Ramos (cell line): Measurements from ENCODE around the gene UBE2J1.
"Not testable (repeated sequence)": the region's sequence is repeated elsewhere in the genome, so short reads cannot be mapped to it uniquely, and the experiment has no call there.

Source experiments
- in situ Hi-C: fragments of 300-500 bp; cut with MboI; formaldehyde crosslinking; loops from one replicate; pipeline ENCODE4 v1.14.3; 2022; ENCODE audit warnings: low sequenced_read_pairs; ENCODE audit not compliant: unreplicated experiment

Gene UBE2J1

DNA sequence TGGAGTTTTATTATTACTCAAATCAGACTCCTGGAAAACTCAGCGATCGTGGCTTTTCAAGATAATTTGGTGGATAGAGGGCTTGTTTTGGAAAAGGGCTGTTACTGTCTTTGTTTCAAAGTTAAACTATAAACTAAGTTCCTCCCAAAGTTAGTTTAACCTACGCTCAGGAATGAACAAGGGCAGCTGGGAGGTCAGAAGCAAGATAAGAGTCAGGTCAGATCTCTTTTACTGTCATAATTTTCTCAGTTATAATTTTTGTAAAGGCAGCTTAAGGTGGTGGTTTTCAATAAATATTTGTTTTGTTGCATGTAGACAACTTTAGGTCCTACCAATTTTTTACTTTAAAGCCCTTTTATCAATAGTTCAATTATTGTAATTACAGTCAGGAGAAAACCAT, 28.2 kb downstream of the UBE2J1 start:
- in situ Hi-C loops, result no loop called here

DNA sequence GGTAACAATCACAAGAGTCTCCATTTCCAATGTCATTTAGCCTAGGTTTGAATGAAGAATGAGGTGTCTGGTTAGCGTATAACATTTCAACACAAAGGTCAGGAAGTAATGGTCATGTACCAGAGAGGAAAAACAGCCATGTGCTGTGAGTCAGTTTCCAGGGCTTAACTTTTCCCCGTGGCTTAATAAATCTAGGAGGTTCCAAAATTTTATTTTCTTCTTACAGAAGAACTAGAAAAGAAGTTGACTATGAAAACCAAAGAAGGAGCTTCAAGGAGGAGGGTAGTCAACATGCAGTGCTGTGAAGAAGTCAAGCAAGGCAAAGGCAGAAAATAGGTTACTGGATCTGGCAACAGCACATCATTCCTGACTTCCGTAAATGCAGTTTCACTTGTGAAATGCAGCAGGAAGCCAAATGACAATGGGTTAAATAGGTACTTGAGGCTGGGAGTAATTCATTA, 29.0 kb downstream of the UBE2J1 start:
- in situ Hi-C loops, result no loop called here

DNA sequence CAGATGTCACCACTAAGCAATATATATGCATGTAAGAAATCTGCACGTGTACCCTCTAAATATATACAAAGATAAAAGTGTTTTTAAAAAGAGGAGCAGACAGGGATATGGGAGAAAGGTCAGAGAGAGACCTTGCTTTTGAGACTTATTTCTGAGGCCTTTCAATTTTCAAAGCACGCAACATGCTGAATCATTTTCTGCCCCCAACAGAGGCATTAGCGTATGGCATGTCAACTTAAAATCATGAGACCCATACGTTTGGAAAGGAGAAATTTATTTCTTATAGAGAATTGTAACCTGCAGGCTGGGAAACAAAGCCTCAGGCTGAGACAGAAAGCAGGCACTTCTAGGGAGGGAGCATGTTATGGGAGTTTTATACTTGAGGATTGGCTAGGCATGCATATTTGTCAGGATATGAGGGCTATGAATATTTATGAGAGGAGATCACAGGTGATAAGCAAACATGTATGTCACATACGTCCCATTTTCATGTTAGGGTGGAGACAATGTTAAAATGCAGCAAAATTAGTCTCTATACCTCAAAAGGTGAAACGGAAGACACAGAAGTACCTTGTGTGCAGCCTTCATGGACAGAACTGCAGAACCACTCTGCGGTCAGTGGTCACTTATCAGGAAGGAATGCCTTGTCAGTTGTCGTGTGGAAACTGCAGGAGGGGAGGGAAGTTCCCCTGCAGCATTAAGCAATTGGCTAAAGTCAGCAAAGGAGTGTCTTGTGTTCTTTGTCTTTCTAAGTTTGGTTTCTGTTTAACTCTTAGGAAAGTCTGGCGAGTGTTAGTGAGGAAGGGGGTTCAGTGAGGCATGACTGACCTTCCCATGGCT, 31.2 kb downstream of the UBE2J1 start:
- in situ Hi-C loops, result no loop called here

GRCh38 chr6:89320012-89320559, 32.4 kb downstream of the UBE2J1 start:
- in situ Hi-C loops, result no loop called here

DNA sequence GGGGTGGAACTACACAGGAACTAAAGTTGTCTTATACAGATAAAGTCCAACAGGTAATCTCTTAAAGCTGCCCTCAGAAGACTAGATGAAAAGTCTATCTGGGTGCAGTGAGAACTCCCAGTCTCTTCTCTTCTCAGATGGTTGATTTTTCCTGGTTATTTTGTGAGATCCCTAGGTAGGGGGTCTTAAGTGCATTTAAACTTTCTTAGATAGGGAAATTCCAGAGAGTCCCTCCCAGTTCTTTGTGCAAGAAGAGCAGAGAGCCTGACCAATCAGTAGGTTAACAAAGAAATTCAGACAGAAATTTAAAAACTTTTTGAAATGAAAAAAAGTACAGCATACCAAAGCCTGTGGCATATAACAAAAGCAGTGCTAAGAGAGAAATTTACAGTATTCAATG, 35.5 kb downstream of the UBE2J1 start:
- in situ Hi-C loops, result no loop called here

DNA sequence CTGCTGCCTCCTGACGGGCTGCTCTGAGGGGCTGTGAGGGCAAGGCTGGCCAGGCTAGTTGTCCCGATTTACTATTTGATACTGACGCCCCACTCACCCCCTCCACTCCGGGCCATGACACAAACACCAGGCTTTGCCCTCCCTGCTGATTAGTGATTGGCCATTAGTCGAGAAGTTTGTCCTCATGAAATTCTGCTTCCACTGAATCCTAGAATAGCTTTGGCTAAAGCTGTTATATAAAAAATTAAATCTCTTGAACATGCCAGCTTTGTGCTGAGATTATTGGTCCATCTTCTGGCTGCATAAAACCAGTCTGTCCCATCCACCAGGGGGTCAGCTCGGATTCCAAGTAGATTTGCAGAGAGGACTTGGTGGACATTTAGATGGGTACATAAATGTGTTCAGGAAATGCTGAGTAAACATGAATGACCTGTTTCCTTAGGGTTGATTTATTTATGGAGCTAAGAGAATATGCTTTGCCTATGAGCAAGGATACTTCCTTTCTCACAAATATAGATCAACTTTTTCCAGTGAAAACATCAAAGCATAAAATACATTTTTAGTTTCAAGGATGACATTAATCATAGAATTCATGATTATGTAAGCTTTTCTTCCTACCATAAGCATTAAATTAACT, 37.2 kb downstream of the UBE2J1 start, which contains the start of gene GABRR2:
TSS of gene GABRR2 (minus strand) at position 51 of the 637 bp plus-strand sequence. CDS start 134 bp downstream, outside the sequence.
- in situ Hi-C loops, result no loop called here

DNA sequence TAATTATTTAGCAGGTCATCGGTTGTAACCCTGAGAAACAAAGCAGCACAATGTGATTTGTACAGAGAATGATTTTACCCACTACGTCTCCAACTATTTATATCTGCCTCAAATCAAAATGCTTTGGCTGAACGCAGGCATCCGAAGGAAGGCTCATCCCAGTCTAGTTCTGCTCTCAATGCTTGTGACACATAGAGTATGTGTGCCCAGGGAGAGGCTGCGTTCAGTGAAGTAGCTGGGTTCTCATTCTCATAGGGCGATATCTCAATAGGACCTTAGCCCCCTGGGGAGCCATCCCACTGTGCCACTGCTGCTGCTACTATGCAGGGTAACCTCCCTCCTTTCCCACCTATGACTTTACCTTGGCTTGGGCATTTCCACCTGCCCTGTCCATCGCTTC, 37.8 kb downstream of the UBE2J1 start:
- in situ Hi-C loops, result no loop called here

DNA sequence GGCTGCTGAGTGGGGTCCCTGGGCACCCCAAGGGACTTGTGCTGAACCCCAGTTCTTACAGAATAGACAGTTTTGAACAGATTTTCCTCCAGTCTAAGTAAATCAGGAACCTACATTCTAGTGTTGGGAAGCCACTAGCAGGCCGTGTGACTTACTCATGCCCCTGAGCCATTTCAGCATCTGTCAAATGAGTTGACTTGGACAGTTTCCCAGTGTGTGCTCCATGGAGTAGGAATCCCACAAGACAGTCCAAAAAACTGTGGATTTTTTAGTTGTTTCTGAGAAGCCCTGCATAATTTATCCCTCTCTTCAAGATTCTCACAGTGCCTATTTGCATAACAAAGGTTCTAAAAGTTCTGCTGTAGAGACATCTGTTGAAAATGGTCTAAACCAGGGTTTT, 39.5 kb downstream of the UBE2J1 start:
- in situ Hi-C loops, result no loop called here

- in situ Hi-C loops, result no loop called here
Observed at GRCh38 chr6:89311853-89312531, 40.5 kb downstream of the UBE2J1 start.

- in situ Hi-C loops, result no loop called here
Observed at GRCh38 chr6:89311530-89311852, 41.0 kb downstream of the UBE2J1 start.

GRCh38 chr6:89310929-89311328, 41.6 kb downstream of the UBE2J1 start:
- in situ Hi-C loops, result no loop called here

DNA sequence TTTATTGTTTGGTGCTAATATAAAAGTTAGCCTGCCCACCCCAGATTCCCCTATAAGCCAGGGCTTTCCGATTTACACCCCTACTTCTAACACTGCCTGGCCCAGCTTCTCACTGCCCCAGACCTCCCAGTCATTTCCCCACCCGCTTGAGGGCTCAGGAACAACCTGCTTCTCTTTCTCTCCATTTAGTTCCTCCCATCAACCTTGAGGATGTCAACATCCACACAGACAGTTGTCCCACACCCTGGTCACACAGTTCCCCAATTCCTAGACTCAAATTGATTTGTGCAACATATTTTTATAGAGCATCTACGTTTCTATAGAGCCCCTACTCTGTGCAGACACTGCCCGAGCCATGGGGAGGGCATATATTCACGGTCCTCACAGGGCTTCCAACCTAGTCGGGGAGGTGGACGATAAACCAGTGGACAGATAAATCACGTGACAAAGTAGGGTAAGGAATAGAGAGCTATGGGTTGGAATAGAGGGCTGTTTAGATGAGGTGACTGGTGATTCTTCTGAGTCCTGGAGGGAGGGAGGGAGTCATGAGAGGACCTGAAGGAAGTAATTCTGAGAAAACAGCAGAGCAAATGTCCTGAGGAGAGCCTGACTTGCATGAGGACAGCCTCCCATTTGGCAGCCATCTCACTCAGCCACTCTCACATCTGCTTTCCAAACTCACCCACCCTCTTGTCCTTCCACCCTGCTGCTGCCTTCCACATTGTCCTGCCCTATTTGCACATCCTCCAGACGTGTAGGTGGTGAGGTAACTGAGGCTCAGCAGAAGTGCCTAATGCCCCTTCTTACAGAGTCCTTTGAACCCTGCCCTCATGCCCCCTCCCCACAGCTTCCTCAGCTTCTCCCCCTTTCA, 43.8 kb downstream of the UBE2J1 start:
- in situ Hi-C loops, result no loop called here

DNA sequence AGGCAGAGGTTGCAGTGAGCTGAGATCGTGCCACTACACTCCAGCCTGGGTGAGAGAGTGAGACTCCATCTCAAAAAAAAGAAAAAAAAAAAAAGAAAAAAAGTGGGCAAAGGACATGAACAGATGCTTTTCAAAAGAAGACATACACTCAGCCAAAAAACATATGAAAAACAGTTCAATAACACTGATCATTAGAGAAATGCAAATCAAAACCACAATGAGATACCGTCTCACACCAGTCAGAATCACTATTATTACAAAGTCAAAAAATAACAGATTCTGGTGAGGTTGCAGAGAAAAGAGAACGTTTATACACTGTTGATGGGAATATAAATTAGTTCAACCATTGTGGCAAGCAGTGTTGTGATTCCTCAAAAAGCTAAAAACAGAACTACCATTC, 48.0 kb downstream of the UBE2J1 start:
- in situ Hi-C loops, result not testable (repeated sequence)

GRCh38 chr6:89302936-89303335, 49.6 kb downstream of the UBE2J1 start:
- in situ Hi-C loops, result no loop called here

- in situ Hi-C loops, result no loop called here
Observed at GRCh38 chr6:89302195-89302770, 50.2 kb downstream of the UBE2J1 start.

DNA sequence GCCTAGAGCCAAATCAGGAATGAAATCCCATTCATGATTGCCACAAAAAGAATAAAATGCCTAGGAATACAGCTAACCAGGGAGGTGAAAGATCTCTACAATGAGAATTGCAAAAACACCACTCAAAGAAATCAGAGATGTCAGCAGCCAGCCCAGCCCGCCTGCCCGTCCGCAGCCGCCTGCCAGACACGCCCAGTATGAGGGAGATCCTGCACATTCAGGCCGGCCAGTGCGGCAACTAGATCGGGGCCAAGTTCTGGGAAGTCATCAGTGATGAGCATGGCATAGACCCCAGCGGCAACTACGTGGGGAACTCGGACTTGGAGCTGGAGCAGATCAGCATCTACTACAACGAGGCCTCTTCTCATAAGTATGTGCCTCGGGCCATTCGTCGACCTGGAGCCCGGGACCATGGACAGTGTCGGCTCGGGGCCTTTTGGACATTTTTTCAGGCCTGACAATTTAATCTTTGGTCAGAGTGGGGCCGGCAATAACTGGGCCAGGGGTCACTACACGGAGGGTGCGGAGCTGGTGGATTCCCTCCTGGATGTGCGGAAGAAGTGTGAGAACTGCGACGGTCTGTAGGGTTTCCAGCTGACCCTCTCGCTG, 50.8 kb downstream of the UBE2J1 start:
- in situ Hi-C loops, result no loop called here

DNA sequence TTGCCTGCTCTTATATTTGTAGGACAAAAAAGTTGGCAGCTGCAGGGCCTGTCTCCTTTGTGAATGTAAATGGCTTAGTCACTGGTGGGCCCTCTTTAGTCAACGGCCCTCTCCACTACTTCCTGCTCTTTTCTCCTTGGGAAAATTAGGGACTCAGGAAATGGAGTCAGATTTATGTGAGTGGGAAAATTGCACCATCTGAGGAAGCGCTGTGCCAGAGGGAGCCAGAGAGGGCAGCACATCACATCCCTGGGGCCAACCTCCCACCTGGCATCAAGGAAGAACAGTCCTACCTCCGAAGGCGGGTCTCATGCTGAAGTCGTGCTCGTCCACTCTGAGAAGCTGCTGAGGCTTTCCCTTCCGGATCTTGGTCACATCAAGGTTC, 53.1 kb downstream of the UBE2J1 start:
- in situ Hi-C loops, result no loop called here

GRCh38 chr6:89298680-89299465, 53.6 kb downstream of the UBE2J1 start:
- in situ Hi-C loops, result no loop called here
